ENCODE data around the gene DBNL.

DNA sequence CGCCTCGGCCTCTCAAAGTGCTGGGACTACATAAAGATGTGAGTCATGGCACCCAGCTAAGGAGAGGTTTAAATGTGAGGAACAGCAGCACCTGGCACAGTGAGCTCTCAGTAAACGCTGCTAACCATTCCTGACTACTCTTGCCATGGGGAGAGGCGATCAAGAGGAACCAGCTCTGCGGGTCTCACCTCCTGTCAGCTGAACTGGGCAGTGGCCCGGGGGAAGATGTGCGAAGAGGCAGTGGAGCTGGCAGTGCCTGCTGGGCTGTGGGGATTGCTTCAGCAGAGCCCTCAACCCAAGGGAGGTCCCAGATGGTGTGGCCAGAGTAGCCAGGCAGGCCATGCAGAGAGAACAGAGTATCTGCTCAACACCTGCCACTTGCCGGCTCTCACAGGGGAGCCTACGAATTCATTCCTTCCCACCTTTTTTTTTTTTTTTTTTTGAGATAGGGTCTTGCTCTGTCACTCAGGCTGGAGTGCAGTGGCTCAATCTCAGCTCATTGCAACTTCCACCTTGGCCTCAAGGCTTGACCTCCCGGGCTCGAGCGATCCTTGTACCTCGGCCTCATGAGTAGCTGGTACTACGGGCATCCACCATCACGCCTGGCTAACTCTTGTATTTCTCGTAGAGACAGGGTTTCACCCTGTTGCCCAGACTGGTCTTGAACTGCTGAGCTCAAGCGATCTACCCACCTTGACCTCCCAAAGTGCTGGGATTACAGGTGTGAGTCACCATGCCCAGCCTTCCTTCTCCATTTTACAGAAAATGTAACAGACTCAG lies 31.0 kb downstream of the DBNL start:
- TF ChIP-seq CTCF (IDR thresholded peaks at IDR 0.05) (no peak), POLR2AphosphoS5 (IDR thresholded peaks at IDR 0.05) (no peak)

Measured in upper lobe of left lung (tissue), 4 donors.